ENCODE measurements around the gene PPP1R36.

GRCh38 chr14:64554556-64554955 is 4.8 kb downstream of the PPP1R36 start:
- no peak for TF ChIP-seq CTCF (IDR thresholded peaks at IDR 0.05)
- TF ChIP-seq POLR2A (IDR thresholded peaks at IDR 0.05): no peak

Measured in body of pancreas (tissue), 4 donors.